ENCODE measurements around the gene CHTOP.

GRCh38 chr1:153602749-153603148, 31.1 kb upstream of the CHTOP start:
- TF ChIP-seq TAF1 (IDR thresholded peaks at IDR 0.05; ENCODE audit: low read depth) (no peak), YY1 (IDR thresholded peaks at IDR 0.05; ENCODE audit: low read depth) (no peak), EP300 (IDR thresholded peaks at IDR 0.05; ENCODE audit: borderline replicate concordance) (no peak), REST (IDR thresholded peaks at IDR 0.05; ENCODE audit: low read depth) (no peak), MAX (IDR thresholded peaks at IDR 0.05) (no peak), CEBPB (IDR thresholded peaks at IDR 0.05) (no peak), CREB1 (IDR thresholded peaks at IDR 0.05; ENCODE audit: low read depth) (no peak), TCF12 (IDR thresholded peaks at IDR 0.05; ENCODE audit: low read depth) (no peak)

All from Ishikawa (cell line).